MM.1S (cell line): ENCODE measurements around the gene AKAP13.

Experiments used
- DNase-seq: peaks from one replicate; pipeline ENCODE4 v3.0.0-alpha.2; 2015
- H2AFZ ChIP-seq: fragments of 300-600 bp; sonication (generic); 2 replicates; pipeline ENCODE4 v1.6.0; 2016; ENCODE audit warnings: antibody characterized with exemption, low read length
- H3F3A ChIP-seq: fragments of 300-600 bp; sonication (generic); 2 replicates; pipeline ENCODE4 v1.6.1; 2016; ENCODE audit warnings: mild to moderate bottlenecking, antibody characterized with exemption, low read length, moderate library complexity, mixed read lengths; ENCODE audit not compliant: insufficient read depth
- H3K27ac ChIP-seq: fragments of 300-600 bp; sonication (generic); 2 replicates; pipeline ENCODE4 v1.5.1; 2016; ENCODE audit warnings: mild to moderate bottlenecking, low read length
- H3K27me3 ChIP-seq: fragments of 300-600 bp; sonication (generic); replicated peaks from 2 replicates; pipeline ENCODE4 v1.6.0; 2016; ENCODE audit warnings: low read length; ENCODE audit not compliant: insufficient read depth
- H3K36me3 ChIP-seq: fragments of 300-600 bp; sonication (generic); replicated peaks from 2 replicates; pipeline ENCODE4 v1.6.1; 2016; ENCODE audit warnings: mild to moderate bottlenecking, low read length, mixed read lengths; ENCODE audit not compliant: insufficient read depth
- H3K4me1 ChIP-seq: fragments of 300-600 bp; sonication (generic); 2 replicates; pipeline ENCODE4 v1.6.1; 2016; ENCODE audit warnings: low read length, mixed read lengths
- H3K4me2 ChIP-seq: fragments of 300-600 bp; sonication (generic); 2 replicates; pipeline ENCODE4 v1.6.0; 2016; ENCODE audit warnings: low read depth, low read length
- H3K4me3 ChIP-seq: fragments of 300-600 bp; sonication (generic); 2 replicates; pipeline ENCODE4 v1.5.1; 2016; ENCODE audit warnings: low read length, mixed read lengths
- H3K79me2 ChIP-seq: fragments of 300-600 bp; sonication (generic); 2 replicates; pipeline ENCODE4 v1.6.1; 2016; ENCODE audit warnings: mixed run types, low read length, mixed read lengths
- H3K9ac ChIP-seq: fragments of 300-600 bp; sonication (generic); 2 replicates; pipeline ENCODE4 v1.6.1; 2016; ENCODE audit warnings: low read length, mixed read lengths
- H3K9me2 ChIP-seq: fragments of 300-600 bp; sonication (generic); replicated peaks from 2 replicates; pipeline ENCODE4 v1.6.1; 2016; ENCODE audit warnings: mild to moderate bottlenecking, low read length, mixed read lengths; ENCODE audit not compliant: insufficient read depth
- H3K9me3 ChIP-seq: fragments of 300-600 bp; sonication (generic); replicated peaks from 2 replicates; pipeline ENCODE4 v1.6.1; 2016; ENCODE audit warnings: mild to moderate bottlenecking, low read length, mixed read lengths; ENCODE audit not compliant: insufficient read depth
- H4K20me1 ChIP-seq: fragments of 300-600 bp; sonication (generic); 2 replicates; pipeline ENCODE4 v1.6.1; 2016; ENCODE audit warnings: mild to moderate bottlenecking, low read length, moderate library complexity, mixed read lengths; ENCODE audit not compliant: insufficient read depth
- EZH2 ChIP-seq: fragments of 300-600 bp; sonication (generic); optimal IDR thresholded peaks from 2 replicates; pipeline ENCODE3; 2017; ENCODE audit warnings: low read depth, mild to moderate bottlenecking, antibody characterized with exemption, low read length, mixed read lengths
- EZH2phosphoT487 ChIP-seq: fragments of 300-600 bp; sonication (generic); IDR thresholded peaks from 2 replicates; pipeline ENCODE4 v1.6.1; 2018; ENCODE audit warnings: antibody characterized with exemption, low read length
- TF ChIP-seq, protein P1 (sequence below): fragments of 300-600 bp; sonication (generic); IDR thresholded peaks from 2 replicates; pipeline ENCODE4 v1.5.1; 2016; ENCODE audit warnings: antibody characterized with exemption, low read length, mixed read lengths

The AKAP13 gene

DNA sequence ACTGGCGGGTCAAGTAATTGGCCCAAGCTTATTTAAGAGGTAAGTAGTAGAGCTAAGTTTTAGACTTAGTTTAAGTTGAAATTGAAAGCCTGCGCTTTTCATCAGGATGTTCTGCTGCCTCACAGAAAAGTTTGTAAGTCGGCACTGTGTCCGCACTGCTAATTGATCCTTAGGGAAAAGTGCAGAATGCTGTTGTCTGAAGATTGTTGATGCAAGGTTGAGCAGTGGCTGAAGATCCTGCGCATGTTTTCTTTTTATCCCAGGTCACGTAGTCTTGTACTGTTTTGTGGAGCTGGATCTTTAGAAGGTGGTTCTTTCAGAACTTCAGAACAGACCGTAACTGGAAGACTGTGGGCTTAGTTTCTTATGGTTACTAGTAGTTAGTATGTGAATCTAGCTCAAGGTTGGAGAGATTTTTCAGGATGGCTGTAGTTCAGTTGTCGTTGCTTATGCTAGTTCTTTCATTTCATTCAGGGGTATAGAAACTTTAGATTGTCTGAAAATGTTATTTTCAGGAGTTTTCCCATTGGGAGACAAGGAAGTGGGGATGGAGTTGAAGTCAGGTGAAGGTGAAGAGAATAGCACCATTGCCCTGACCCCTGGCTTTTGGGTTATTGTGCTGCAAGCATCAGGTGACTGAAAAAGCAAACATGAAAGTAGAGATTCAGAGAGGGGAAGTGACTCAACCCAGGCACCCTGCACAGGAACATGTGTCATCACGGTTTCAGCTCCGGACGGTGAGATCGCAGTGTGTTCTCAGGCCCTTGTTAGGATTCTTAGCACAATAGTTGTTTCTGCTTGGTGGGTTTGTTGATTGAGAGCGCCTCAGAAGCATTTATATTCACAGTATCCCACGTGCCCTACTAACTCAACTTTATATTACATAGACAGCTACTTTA is 32.8 kb downstream of the AKAP13 start:
- Histone ChIP-seq H3K27me3 (no peaks in the 10 kb centered on the region), H3K4me3 (no peak overlapping the region; the same call in 1 of the 2 replicates), H3K9me2 (no peaks in the 10 kb centered on the region), H3K36me3 (no peaks in the 10 kb centered on the region), H3K9ac (no peak overlapping the region; the same call in 1 of the 2 replicates), H3K9me3 (no peaks in the 10 kb centered on the region), H3K27ac (peak overlapping the region; percentile 77), H3K4me1 (peaks cover 29% of the 10 kb centered on the region), H3K4me2 (peak overlapping the region; percentile 67), H3K79me2 (peaks cover 63% of the 10 kb centered on the region), H4K20me1 (no peaks in the 10 kb centered on the region), H3F3A (peaks cover 18% of the 10 kb centered on the region), H2AFZ (no peak overlapping the region)
- TF ChIP-seq EZH2phosphoT487 (no peak), EZH2 (no peak)
- TF ChIP-seq, protein P1, sequence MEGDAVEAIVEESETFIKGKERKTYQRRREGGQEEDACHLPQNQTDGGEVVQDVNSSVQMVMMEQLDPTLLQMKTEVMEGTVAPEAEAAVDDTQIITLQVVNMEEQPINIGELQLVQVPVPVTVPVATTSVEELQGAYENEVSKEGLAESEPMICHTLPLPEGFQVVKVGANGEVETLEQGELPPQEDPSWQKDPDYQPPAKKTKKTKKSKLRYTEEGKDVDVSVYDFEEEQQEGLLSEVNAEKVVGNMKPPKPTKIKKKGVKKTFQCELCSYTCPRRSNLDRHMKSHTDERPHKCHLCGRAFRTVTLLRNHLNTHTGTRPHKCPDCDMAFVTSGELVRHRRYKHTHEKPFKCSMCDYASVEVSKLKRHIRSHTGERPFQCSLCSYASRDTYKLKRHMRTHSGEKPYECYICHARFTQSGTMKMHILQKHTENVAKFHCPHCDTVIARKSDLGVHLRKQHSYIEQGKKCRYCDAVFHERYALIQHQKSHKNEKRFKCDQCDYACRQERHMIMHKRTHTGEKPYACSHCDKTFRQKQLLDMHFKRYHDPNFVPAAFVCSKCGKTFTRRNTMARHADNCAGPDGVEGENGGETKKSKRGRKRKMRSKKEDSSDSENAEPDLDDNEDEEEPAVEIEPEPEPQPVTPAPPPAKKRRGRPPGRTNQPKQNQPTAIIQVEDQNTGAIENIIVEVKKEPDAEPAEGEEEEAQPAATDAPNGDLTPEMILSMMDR: peak; percentile 23; the same call in 1 of the 2 replicates
- DNase-seq: peak; percentile 92

DNA sequence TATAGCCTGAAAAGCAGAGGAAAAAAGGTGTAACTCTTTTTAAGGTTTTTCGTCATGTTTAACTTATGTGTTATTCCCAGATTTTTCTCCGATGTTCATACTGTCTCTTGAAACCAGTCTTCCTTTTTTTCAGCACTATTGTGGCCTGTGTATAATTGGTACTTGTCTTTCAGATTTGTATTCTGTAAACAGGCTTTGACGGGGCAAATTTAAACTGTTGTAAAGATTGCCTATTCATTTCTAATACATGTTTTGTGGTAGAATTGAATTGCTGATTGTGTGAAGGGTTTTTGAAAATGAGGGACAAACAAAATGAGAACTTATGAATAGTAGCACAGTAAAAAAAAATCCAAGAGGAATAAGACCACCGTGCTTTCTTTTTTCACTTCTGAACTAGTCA is 33.6 kb downstream of the AKAP13 start:
- H3K9ac ChIP-seq: peak overlapping the region; percentile 29
- peaks cover 18% of the 10 kb centered on the region for H3F3A ChIP-seq
- no peak for DNase-seq
- peaks cover 21% of the 10 kb centered on the region for H3K4me1 ChIP-seq
- TF ChIP-seq EZH2phosphoT487 (no peak), EZH2 (no peak)
- TF ChIP-seq, protein P1: no peak
- no peaks in the 10 kb centered on the region for H4K20me1 ChIP-seq
- no peak overlapping the region for H2AFZ ChIP-seq
- no peaks in the 10 kb centered on the region for H3K9me3 ChIP-seq
- peak overlapping the region; percentile 67 for H3K4me2 ChIP-seq
- no peaks in the 10 kb centered on the region for H3K27me3 ChIP-seq
- H3K36me3 ChIP-seq: no peaks in the 10 kb centered on the region
- peak overlapping the region; percentile 77 for H3K27ac ChIP-seq
- H3K9me2 ChIP-seq: no peaks in the 10 kb centered on the region
- peaks cover 65% of the 10 kb centered on the region for H3K79me2 ChIP-seq
- H3K4me3 ChIP-seq: peak overlapping the region; percentile 15; the same call in 1 of the 2 replicates

DNA sequence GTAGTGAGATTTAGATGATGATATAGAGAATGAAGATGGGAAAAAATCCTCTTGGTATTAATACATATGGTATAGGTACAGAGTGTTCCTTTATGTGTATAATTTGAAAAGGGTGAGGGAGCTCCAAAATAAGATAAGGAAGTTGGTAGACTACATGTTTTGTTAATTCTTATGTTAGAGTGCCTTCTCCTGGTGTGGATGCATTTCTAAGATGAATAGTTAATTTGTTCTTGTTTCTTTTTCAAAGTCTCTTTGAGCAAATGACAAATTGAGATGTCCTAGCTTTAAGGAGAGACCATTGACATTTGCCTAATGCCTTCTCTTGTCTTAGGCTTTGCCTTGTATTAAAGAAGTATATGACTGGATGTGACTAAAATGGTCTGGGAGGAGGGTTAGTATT is 34.1 kb downstream of the AKAP13 start:
- H3K27ac ChIP-seq: peak overlapping the region; percentile 77
- H2AFZ ChIP-seq: no peak overlapping the region
- H4K20me1 ChIP-seq: no peaks in the 10 kb centered on the region
- H3K36me3 ChIP-seq: no peaks in the 10 kb centered on the region
- peaks cover 21% of the 10 kb centered on the region for H3K4me1 ChIP-seq
- TF ChIP-seq, protein P1: peak; percentile 38
- TF ChIP-seq EZH2phosphoT487: no peak
- TF ChIP-seq EZH2: no peak
- H3K4me2 ChIP-seq: peak overlapping the region; percentile 67
- H3K9me3 ChIP-seq: no peaks in the 10 kb centered on the region
- no peaks in the 10 kb centered on the region for H3K9me2 ChIP-seq
- DNase-seq: peak; percentile 36
- H3K9ac ChIP-seq: peak overlapping the region; percentile 29
- no peak overlapping the region for H3K4me3 ChIP-seq
- no peaks in the 10 kb centered on the region for H3K27me3 ChIP-seq
- peaks cover 18% of the 10 kb centered on the region for H3F3A ChIP-seq
- peaks cover 70% of the 10 kb centered on the region for H3K79me2 ChIP-seq
